SK-N-SH (cell line): ENCODE data around the gene USP16. TPM values are rescaled to one million over a fixed set of nuclear protein-coding genes. Genes with fewer than 3 reads are reported as not detected.

Experiments used
- CTCF ChIA-PET: fragments of 300-600, 350-600 bp; formaldehyde crosslinking; extraction: SDS; loops from one replicate; lab custom pipeline; 2021; lab: Yijun Ruan, JAX
- POLR2A ChIA-PET: fragments of 350-600 bp; sonication (Branson Sonifier 250); formaldehyde crosslinking; extraction: SDS; loops from one replicate; lab custom pipeline; 2020; ENCODE audit warnings: antibody characterized with exemption, inconsistent platforms; lab: Yijun Ruan, JAX
- DNase-seq: peaks from one replicate; pipeline ENCODE4 v3.0.0; 2012
- H2AFZ ChIP-seq: fragments of 200-600 bp; sonication (generic); 2 replicates; pipeline ENCODE4 v1.8.1; 2016; ENCODE audit warnings: antibody characterized with exemption, mild to moderate bottlenecking, low read depth
- H3F3A ChIP-seq: fragments of 200-600 bp; sonication (generic); replicated peaks from 2 replicates; pipeline ENCODE3; 2016; ENCODE audit warnings: antibody characterized with exemption, mild to moderate bottlenecking; ENCODE audit not compliant: insufficient read depth
- H3K27ac ChIP-seq, 2 experiments: fragments of 200-500 bp in 1 of 2; fragments of 200-600 bp in 1 of 2; sonication (Bioruptor generic) in 1 of 2; sonication (generic), shearing (Covaris generic) in 1 of 2; 2 replicates each; pipeline versions ENCODE4 v1.5.1 to v1.6.1; 2014 to 2016; ENCODE audit warnings: low read depth in 2 of 2, inconsistent platforms in 1 of 2, low read length in 1 of 2, mild to moderate bottlenecking in 1 of 2, mixed read lengths in 1 of 2
- H3K27me3 ChIP-seq: fragments of 200-600 bp; sonication (generic), shearing (Covaris generic); 2 replicates; pipeline ENCODE4 v1.6.1; 2016; ENCODE audit warnings: mixed run types; ENCODE audit not compliant: insufficient read depth
- H3K36me3 ChIP-seq, 2 experiments: fragments of 200-500 bp in 1 of 2; fragments of 200-600 bp in 1 of 2; sonication (Bioruptor generic) in 1 of 2; sonication (generic) in 1 of 2; replicated peaks in 1 of 2; 2 replicates each; pipeline versions ENCODE3 to v1.5.1; 2014 to 2016; ENCODE audit warnings: low read length in 1 of 2, mild to moderate bottlenecking in 1 of 2; ENCODE audit not compliant: insufficient read depth in 2 of 2, control insufficient read depth in 1 of 2
- H3K4me1 ChIP-seq, 2 experiments: fragments of 200-500 bp in 1 of 2; fragments of 200-600 bp in 1 of 2; sonication (Bioruptor generic) in 1 of 2; sonication (generic), shearing (Covaris generic) in 1 of 2; 2 replicates each; pipeline versions ENCODE4 v1.5.1 to v1.6.1; 2014 to 2016; ENCODE audit warnings: low read depth in 1 of 2, low read length in 1 of 2, mixed run types in 1 of 2; ENCODE audit not compliant: insufficient read depth in 2 of 2, control insufficient read depth in 1 of 2
- H3K4me2 ChIP-seq: fragments of 200-600 bp; sonication (generic), shearing (Covaris generic); 2 replicates; pipeline ENCODE4 v1.6.1; 2017; ENCODE audit warnings: mixed run types
- H3K4me3 ChIP-seq, 2 experiments: fragments of 200-500 bp in 1 of 2; fragments of 200-600 bp in 1 of 2; sonication (Bioruptor generic) in 1 of 2; sonication (generic), shearing (Covaris generic) in 1 of 2; 2 replicates each; pipeline versions ENCODE4 v1.5.1 to v1.8.1; 2014 to 2016; ENCODE audit warnings: low read depth in 2 of 2, inconsistent platforms in 1 of 2, low read length in 1 of 2, mild to moderate bottlenecking in 1 of 2, mixed read lengths in 1 of 2, moderate library complexity in 1 of 2
- H3K79me2 ChIP-seq: fragments of 200-600 bp; sonication (generic); 2 replicates; pipeline ENCODE4 v1.8.1; 2017; ENCODE audit warnings: mild to moderate bottlenecking; ENCODE audit not compliant: insufficient read depth
- H3K9ac ChIP-seq: fragments of 200-600 bp; sonication (generic); 2 replicates; pipeline ENCODE4 v1.6.1; 2017; ENCODE audit warnings: mixed run types
- H3K9me2 ChIP-seq: fragments of 200-600 bp; sonication (generic); 2 replicates; pipeline ENCODE4 v1.6.1; 2017; ENCODE audit warnings: mixed run types
- H3K9me3 ChIP-seq: fragments of 200-600 bp; sonication (generic); 2 replicates; pipeline ENCODE4 v1.6.1; 2017; ENCODE audit warnings: mixed run types, mild to moderate bottlenecking, moderate library complexity
- H4K20me1 ChIP-seq: fragments of 200-600 bp; sonication (generic); 2 replicates; pipeline ENCODE4 v1.6.1; 2017; ENCODE audit warnings: mild to moderate bottlenecking, mixed run types; ENCODE audit not compliant: insufficient read depth
- CHD2 ChIP-seq: fragments of 150-350 bp; IDR thresholded peaks from 2 replicates; pipeline ENCODE4 v1.6.1; 2018; ENCODE audit warnings: low read length; ENCODE audit not compliant: partially characterized antibody
- CTCF ChIP-seq: fragments of 200-600 bp; sonication (generic); IDR thresholded peaks from 2 replicates; pipeline ENCODE4 v1.6.1; 2017; ENCODE audit warnings: antibody characterized with exemption, mild to moderate bottlenecking, moderate library complexity
- EZH2phosphoT487 ChIP-seq: fragments of 200-600 bp; sonication (generic); IDR thresholded peaks from 2 replicates; pipeline ENCODE4 v1.6.1; 2017; ENCODE audit warnings: low read depth, mixed run types, mild to moderate bottlenecking, antibody characterized with exemption, moderate library complexity, borderline replicate concordance
- FOSL2 ChIP-seq: IDR thresholded peaks from 2 replicates; pipeline ENCODE4 v1.4.0; 2012; ENCODE audit warnings: low read depth, mild to moderate bottlenecking, moderate library complexity, borderline replicate concordance
- FOXM1 ChIP-seq: IDR thresholded peaks from 2 replicates; pipeline ENCODE4 v1.4.0; 2012; ENCODE audit warnings: low read depth, mild to moderate bottlenecking
- GABPA ChIP-seq: IDR thresholded peaks from 2 replicates; pipeline ENCODE4 v1.4.0; 2012; ENCODE audit warnings: low read depth, mild to moderate bottlenecking
- NRF1 ChIP-seq: IDR thresholded peaks from 2 replicates; pipeline ENCODE4 v1.6.1; 2012; ENCODE audit warnings: low read depth, mild to moderate bottlenecking, low read length
- POLR2AphosphoS5 ChIP-seq: IDR thresholded peaks from 2 replicates; pipeline ENCODE4 v1.6.1; 2012; ENCODE audit warnings: low read depth, low read length
- SIN3A ChIP-seq: IDR thresholded peaks from 2 replicates; pipeline ENCODE4 v1.6.1; 2012; ENCODE audit warnings: low read depth, mild to moderate bottlenecking, low read length, moderate library complexity, borderline replicate concordance
- USF1 ChIP-seq: IDR thresholded peaks from 2 replicates; pipeline ENCODE4 v1.4.0; 2012; ENCODE audit warnings: low read depth, borderline replicate concordance
- WGBS: methylation state at CpG from one replicate; pipeline ENCODE4 v1.1.6; 2017; ENCODE audit warnings: low lambda C conversion rate; 5-methylcytosine and 5-hydroxymethylcytosine counted together
- polyA plus RNA-seq, 3 experiments: library from polyadenylated mRNA; depleted of rRNA; stranded (reverse); fragments of >200 nt; gene quantifications; 2 replicates each; pipeline ENCODE4 v1.2.3, GENCODE V29; 2012
- TF ChIP-seq, protein P1 (sequence below): fragments of 150-350 bp; IDR thresholded peaks from 2 replicates; pipeline ENCODE4 v1.6.1; 2016; ENCODE audit warnings: mild to moderate bottlenecking, low read depth, low read length
- TF ChIP-seq, protein P2 (sequence below): IDR thresholded peaks from 2 replicates; pipeline ENCODE4 v1.4.0; 2012; ENCODE audit warnings: low read depth
- TF ChIP-seq, protein P3 (sequence below): IDR thresholded peaks from 2 replicates; pipeline ENCODE4 v1.6.1; 2012; ENCODE audit warnings: mild to moderate bottlenecking, low read depth, low read length, moderate library complexity

USP16 gene
- polyA plus RNA-seq, 1 of the 3 experiments (the other 2 are of a cell fraction): 9.2 TPM

- WGBS: 20% methylated on average over 2 of the region's 2 CpGs
- TF ChIP-seq GABPA: no peak
- TF ChIP-seq FOXM1: no peak
- TF ChIP-seq, protein P1, sequence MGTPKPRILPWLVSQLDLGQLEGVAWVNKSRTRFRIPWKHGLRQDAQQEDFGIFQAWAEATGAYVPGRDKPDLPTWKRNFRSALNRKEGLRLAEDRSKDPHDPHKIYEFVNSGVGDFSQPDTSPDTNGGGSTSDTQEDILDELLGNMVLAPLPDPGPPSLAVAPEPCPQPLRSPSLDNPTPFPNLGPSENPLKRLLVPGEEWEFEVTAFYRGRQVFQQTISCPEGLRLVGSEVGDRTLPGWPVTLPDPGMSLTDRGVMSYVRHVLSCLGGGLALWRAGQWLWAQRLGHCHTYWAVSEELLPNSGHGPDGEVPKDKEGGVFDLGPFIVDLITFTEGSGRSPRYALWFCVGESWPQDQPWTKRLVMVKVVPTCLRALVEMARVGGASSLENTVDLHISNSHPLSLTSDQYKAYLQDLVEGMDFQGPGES: no peak
- TF ChIP-seq CHD2: no peak
- no peak for TF ChIP-seq USF1
- no peak for TF ChIP-seq NRF1
- Histone ChIP-seq H3K9me3 (no peaks in the 10 kb centered on the region), H3K36me3 (no peaks in the 10 kb centered on the region), H3K9me2 (no peaks in the 10 kb centered on the region), H3K4me2 (no peak overlapping the region), H3K9ac (no peak overlapping the region), H2AFZ (peak overlapping the region; percentile 4; the same call in 1 of the 2 replicates), H4K20me1 (no peaks in the 10 kb centered on the region), H3K4me1 (peaks cover 0 to 8% of the 10 kb centered on the region in 2 experiments; a peak in 2 of 4 replicates), H3K79me2 (no peaks in the 10 kb centered on the region), H3K4me3 (no peak overlapping the region), H3K27ac (no peak overlapping the region), H3F3A (no peaks in the 10 kb centered on the region), H3K27me3 (no peaks in the 10 kb centered on the region)
- no peak for DNase-seq
- POLR2A ChIA-PET: no interaction called here
- CTCF ChIA-PET: no interaction called here
These were observed 59.9 kb downstream of the USP16 start for GRCh38 chr21:29084372-29084771.

DNA sequence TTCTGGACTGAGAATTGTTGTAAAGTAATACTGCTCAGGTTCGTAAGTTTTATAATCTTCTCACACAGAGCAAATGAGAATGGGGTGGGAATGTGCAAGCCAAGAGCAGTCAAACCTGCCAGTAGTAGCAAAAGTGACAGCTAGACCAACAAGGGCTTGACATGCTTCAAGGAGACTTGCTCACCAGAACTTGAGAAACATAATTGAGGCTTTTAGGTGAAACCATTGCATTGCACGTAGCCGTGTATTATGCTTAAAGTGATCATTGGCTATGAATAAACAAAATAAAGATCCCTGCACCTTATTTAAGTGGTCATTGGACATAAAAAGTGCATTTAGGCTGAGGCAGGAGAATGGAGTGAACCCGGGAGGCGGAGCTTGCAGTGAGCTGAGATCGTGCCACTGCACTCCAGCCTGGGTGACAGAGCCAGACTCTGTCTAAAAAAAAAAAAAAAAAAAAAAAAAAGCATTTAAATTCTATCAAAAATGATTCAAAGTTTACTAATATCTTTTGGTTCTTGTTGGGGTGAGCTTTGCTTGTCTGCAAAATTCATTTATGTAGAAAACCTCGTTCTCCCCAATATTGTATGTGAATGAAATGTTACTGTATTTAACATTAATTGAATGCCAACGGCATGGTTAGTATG lies 60.8 kb downstream of the USP16 start:
- POLR2A ChIA-PET: no interaction called here
- H3K9me3 ChIP-seq: no peaks in the 10 kb centered on the region
- WGBS: 82% methylated on average over 8 of the region's 8 CpGs
- no peaks in the 10 kb centered on the region for H3K79me2 ChIP-seq
- no peaks in the 10 kb centered on the region for H3K27me3 ChIP-seq
- H3F3A ChIP-seq: no peaks in the 10 kb centered on the region
- no peak overlapping the region for H3K4me2 ChIP-seq
- no peak for TF ChIP-seq SIN3A
- TF ChIP-seq, protein P2, sequence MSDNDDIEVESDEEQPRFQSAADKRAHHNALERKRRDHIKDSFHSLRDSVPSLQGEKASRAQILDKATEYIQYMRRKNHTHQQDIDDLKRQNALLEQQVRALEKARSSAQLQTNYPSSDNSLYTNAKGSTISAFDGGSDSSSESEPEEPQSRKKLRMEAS: no peak
- TF ChIP-seq CTCF: no peak
- TF ChIP-seq POLR2AphosphoS5: no peak
- TF ChIP-seq, protein P3, sequence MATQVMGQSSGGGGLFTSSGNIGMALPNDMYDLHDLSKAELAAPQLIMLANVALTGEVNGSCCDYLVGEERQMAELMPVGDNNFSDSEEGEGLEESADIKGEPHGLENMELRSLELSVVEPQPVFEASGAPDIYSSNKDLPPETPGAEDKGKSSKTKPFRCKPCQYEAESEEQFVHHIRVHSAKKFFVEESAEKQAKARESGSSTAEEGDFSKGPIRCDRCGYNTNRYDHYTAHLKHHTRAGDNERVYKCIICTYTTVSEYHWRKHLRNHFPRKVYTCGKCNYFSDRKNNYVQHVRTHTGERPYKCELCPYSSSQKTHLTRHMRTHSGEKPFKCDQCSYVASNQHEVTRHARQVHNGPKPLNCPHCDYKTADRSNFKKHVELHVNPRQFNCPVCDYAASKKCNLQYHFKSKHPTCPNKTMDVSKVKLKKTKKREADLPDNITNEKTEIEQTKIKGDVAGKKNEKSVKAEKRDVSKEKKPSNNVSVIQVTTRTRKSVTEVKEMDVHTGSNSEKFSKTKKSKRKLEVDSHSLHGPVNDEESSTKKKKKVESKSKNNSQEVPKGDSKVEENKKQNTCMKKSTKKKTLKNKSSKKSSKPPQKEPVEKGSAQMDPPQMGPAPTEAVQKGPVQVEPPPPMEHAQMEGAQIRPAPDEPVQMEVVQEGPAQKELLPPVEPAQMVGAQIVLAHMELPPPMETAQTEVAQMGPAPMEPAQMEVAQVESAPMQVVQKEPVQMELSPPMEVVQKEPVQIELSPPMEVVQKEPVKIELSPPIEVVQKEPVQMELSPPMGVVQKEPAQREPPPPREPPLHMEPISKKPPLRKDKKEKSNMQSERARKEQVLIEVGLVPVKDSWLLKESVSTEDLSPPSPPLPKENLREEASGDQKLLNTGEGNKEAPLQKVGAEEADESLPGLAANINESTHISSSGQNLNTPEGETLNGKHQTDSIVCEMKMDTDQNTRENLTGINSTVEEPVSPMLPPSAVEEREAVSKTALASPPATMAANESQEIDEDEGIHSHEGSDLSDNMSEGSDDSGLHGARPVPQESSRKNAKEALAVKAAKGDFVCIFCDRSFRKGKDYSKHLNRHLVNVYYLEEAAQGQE: no peak
- TF ChIP-seq FOXM1: no peak
- TF ChIP-seq CHD2: no peak
- TF ChIP-seq EZH2phosphoT487: no peak
- TF ChIP-seq FOSL2: no peak
- H3K27ac ChIP-seq: no peak overlapping the region
- H4K20me1 ChIP-seq: no peaks in the 10 kb centered on the region
- H3K36me3 ChIP-seq: no peaks in the 10 kb centered on the region
- no peaks in the 10 kb centered on the region for H3K9me2 ChIP-seq
- no peak overlapping the region for H3K9ac ChIP-seq
- peaks cover 0 to 8% of the 10 kb centered on the region in 2 experiments; a peak in 2 of 4 replicates for H3K4me1 ChIP-seq
- CTCF ChIA-PET: no interaction called here
- DNase-seq: no peak
- no peak overlapping the region for H2AFZ ChIP-seq
- no peak overlapping the region for H3K4me3 ChIP-seq
